ENCODE measurements around the gene PRKCA.

DNA sequence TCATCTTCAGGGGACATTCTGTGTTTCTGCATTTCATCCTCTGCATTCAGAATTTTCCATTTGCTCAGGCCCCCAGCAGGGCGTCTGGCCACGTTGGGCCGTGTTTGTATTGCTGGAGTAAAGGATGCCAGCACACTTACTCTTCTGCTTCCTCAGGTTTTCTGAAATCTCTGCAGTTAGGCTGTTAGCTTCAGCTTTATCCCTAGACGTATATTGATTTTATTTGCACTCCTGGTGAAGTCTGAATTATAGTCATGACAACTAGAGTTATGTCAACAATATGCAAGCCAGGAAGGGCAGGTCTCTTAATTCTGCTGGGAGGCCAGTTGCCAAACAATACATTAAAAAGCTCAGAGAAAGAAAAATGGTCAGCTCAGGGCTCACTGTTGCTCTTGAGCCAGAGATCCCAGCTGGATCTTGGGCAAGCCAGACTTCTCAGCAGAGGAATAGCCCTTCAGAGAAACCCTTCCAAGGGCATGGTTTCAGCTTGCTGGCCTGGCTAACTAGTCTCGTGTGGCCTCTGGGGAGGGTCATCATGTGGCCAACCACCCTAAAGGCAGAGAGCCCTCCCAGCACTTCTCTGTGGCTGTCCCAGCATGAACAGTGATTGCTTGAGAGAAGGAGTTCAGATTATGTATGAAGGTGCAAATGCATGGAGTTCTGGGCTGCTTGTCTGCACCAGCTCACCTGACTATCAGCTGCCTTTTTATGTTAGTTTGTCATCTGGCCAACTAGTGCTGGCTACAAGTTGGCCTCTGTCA, 422.3 kb downstream of the PRKCA start:
- TF ChIP-seq, protein P1, sequence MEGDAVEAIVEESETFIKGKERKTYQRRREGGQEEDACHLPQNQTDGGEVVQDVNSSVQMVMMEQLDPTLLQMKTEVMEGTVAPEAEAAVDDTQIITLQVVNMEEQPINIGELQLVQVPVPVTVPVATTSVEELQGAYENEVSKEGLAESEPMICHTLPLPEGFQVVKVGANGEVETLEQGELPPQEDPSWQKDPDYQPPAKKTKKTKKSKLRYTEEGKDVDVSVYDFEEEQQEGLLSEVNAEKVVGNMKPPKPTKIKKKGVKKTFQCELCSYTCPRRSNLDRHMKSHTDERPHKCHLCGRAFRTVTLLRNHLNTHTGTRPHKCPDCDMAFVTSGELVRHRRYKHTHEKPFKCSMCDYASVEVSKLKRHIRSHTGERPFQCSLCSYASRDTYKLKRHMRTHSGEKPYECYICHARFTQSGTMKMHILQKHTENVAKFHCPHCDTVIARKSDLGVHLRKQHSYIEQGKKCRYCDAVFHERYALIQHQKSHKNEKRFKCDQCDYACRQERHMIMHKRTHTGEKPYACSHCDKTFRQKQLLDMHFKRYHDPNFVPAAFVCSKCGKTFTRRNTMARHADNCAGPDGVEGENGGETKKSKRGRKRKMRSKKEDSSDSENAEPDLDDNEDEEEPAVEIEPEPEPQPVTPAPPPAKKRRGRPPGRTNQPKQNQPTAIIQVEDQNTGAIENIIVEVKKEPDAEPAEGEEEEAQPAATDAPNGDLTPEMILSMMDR (IDR thresholded peaks at IDR 0.05; ENCODE audit: low read depth, low read length), result no peak
- TF ChIP-seq EZH2phosphoT487 (IDR thresholded peaks at IDR 0.05; ENCODE audit: low read depth), result no peak
